Cardiac muscle cell (in vitro differentiated cells and primary cell): Measurements from ENCODE around the gene USP38. TPM values are rescaled to one million over a fixed set of nuclear protein-coding genes. Genes with fewer than 3 reads are reported as not detected.
"Not testable (repeated sequence)": the region's sequence is repeated elsewhere in the genome, so short reads cannot be mapped to it uniquely, and the experiment has no call there.

Experiments used
- DNase-seq, 2 donors: peaks; one replicate each; pipeline versions ENCODE4 v3.0.0 to v3.0.0-alpha.2; 2010 to 2017; ENCODE audit warnings: low read depth in 1 of 2, low spot score in 1 of 2
- H3K27ac ChIP-seq: fragments of 200-600 bp; sonication (generic); 2 replicates; pipeline ENCODE4 v1.5.1; 2016
- H3K27me3 ChIP-seq: fragments of 200-600 bp; sonication (generic); 2 replicates; pipeline ENCODE4 v1.6.0; 2016; ENCODE audit warnings: control low read depth
- H3K36me3 ChIP-seq: fragments of 200-600 bp; sonication (generic); 2 replicates; pipeline ENCODE4 v1.5.1; 2016; ENCODE audit warnings: control low read depth
- H3K4me1 ChIP-seq: fragments of 200-600 bp; sonication (generic); 2 replicates; pipeline ENCODE4 v1.8.1; 2017; ENCODE audit warnings: low read depth, mild to moderate bottlenecking, mixed run types
- H3K4me3 ChIP-seq: fragments of 200-600 bp; sonication (generic); 2 replicates; pipeline ENCODE4 v1.5.1; 2016; ENCODE audit warnings: mild to moderate bottlenecking
- H3K9me3 ChIP-seq: fragments of 200-600 bp; sonication (generic); 2 replicates; pipeline ENCODE4 v1.5.1; 2017; ENCODE audit warnings: low read depth, mild to moderate bottlenecking, control low read depth
- polyA plus RNA-seq: library from polyadenylated mRNA; unstranded; fragments of >200 nt; fragmentation: Nextera tagmentation; extraction: Ambion mirVana; gene quantifications from 2 replicates; pipeline ENCODE4 v1.2.1, GENCODE V29; 2016
- total RNA-seq: library from RNA; depleted of rRNA; stranded (reverse); fragments of >200 nt; gene quantifications from 2 replicates; pipeline ENCODE4 v1.2.3, GENCODE V29; 2016
- TF ChIP-seq, protein P1 (sequence below): IDR thresholded peaks from 2 replicates; pipeline ENCODE4 v1.5.1; 2012; ENCODE audit warnings: low read depth, mild to moderate bottlenecking, low read length

Gene USP38
- total and polyA plus RNA-seq, 2 experiments from 2014 or later: 8.7 to 21.0 TPM

DNA sequence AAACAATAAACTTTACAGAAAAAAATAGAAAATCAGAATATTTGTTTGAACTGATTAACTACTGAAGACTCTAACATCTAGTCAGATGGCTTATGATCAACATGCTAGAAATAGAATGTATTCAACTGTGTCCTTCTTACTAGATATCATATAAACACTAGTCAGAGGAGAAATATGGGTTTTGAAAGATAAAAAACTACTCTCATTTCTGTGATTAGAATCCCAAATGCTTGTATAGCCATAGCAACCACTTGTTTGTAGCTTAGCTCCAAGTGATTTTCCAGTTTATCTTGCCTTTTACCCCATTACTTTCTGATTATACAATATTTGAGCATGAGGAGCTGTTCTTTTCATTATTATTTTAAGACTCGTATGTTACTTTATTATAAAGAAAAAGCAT is 31.2 kb downstream of the USP38 start:
- peak in 1 of 2 donors; percentile 16 for DNase-seq
- no peaks in the 10 kb centered on the region for H3K4me1 ChIP-seq
- H3K9me3 ChIP-seq: no peaks in the 10 kb centered on the region
- no peaks in the 10 kb centered on the region for H3K27me3 ChIP-seq
- no peak overlapping the region for H3K4me3 ChIP-seq
- TF ChIP-seq, protein P1, sequence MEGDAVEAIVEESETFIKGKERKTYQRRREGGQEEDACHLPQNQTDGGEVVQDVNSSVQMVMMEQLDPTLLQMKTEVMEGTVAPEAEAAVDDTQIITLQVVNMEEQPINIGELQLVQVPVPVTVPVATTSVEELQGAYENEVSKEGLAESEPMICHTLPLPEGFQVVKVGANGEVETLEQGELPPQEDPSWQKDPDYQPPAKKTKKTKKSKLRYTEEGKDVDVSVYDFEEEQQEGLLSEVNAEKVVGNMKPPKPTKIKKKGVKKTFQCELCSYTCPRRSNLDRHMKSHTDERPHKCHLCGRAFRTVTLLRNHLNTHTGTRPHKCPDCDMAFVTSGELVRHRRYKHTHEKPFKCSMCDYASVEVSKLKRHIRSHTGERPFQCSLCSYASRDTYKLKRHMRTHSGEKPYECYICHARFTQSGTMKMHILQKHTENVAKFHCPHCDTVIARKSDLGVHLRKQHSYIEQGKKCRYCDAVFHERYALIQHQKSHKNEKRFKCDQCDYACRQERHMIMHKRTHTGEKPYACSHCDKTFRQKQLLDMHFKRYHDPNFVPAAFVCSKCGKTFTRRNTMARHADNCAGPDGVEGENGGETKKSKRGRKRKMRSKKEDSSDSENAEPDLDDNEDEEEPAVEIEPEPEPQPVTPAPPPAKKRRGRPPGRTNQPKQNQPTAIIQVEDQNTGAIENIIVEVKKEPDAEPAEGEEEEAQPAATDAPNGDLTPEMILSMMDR: no peak
- no peak overlapping the region for H3K27ac ChIP-seq
- H3K36me3 ChIP-seq: peaks cover 21% of the 10 kb centered on the region

DNA sequence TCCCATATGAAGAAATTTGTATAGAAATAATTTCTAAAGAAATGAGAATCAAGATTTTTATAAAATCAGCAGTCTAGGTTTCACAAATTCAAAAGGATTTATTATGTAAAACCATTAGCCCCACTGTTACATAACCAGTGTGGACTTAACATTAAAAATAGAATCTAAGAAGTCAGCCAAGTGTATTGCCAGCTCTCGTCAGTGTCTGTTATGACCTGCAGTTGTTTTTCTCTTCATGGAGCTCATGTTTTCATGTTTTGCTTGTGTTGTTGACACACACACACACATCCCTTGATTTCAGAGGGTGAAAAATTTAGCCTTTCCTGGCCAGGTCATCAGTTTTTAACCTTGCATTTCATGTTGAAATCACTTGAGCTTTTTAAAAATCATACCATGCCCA is 39.5 kb downstream of the USP38 start:
- Histone ChIP-seq H3K4me3 (no peak overlapping the region), H3K36me3 (peaks cover 23% of the 10 kb centered on the region), H3K27ac (no peak overlapping the region), H3K27me3 (no peaks in the 10 kb centered on the region), H3K9me3 (no peaks in the 10 kb centered on the region), H3K4me1 (no peaks in the 10 kb centered on the region)
- TF ChIP-seq, protein P1: no peak
- no peak for DNase-seq

DNA sequence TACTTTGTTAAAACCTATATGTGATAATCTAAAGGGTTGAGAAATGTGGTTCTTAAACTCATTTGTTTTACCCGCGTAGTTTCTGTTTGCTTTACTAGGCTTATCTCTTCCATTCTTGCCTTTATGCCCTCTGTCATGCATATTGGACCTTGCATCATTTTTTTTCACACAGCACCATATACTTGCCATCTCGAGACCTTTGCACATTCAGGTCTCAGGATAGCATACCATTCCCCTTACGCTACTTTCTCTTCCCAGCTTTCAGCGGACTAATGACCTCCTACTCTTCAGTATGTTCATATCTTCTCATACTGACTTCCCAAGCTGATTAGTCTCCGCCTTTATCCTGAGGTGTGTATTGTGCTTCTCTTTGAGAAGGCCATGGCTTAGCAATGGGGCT is 40.5 kb downstream of the USP38 start:
- H3K36me3 ChIP-seq: peaks cover 23% of the 10 kb centered on the region
- no peaks in the 10 kb centered on the region for H3K27me3 ChIP-seq
- H3K4me1 ChIP-seq: no peaks in the 10 kb centered on the region
- H3K27ac ChIP-seq: no peak overlapping the region
- DNase-seq: no peak
- no peaks in the 10 kb centered on the region for H3K9me3 ChIP-seq
- TF ChIP-seq, protein P1: no peak
- no peak overlapping the region for H3K4me3 ChIP-seq

DNA sequence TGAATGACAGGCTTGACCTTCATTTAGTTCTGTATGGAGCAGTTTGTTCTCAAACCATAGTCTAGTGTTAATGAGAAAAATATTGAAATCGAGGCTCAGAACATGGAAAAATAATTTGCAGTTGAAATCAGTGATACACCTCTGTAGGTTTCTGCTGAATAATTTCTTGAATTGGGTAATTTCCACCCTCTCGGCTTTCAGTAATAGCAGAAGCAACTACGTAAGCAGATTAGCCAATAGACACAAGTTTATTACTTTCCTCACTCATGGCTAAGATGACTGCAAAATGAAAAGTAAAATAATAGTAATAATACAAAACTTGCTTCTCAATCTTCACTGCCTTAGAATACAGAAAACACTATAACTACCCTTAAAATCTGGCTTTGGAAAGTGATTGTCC is 46.0 kb downstream of the USP38 start:
- Histone ChIP-seq H3K4me3 (no peak overlapping the region), H3K36me3 (no peaks in the 10 kb centered on the region), H3K27ac (no peak overlapping the region), H3K4me1 (no peaks in the 10 kb centered on the region), H3K9me3 (no peaks in the 10 kb centered on the region), H3K27me3 (no peaks in the 10 kb centered on the region)
- no peak for DNase-seq
- TF ChIP-seq, protein P1: no peak

DNA sequence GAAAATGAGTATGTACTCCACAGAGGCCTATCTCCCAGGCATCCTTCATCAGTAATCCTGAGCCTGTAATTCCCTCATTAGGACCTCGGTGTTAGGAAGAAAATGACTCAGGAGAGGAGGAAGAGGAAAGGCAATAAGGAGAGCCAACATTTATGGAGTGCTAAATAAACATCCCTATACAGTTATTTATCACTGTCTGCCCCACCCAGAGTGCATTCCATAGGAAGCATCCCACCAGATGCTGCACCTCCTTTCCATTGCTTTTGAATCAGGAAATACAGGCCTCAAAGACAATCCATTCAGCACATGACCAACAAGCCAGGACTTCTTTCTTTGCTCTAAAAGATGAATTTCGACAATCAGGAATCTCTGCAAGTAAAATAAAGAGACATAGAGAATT is 47.6 kb downstream of the USP38 start:
- TF ChIP-seq, protein P1: no peak
- Histone ChIP-seq H3K4me1 (no peaks in the 10 kb centered on the region), H3K27me3 (no peaks in the 10 kb centered on the region), H3K36me3 (no peaks in the 10 kb centered on the region), H3K27ac (no peak overlapping the region), H3K4me3 (no peak overlapping the region), H3K9me3 (no peaks in the 10 kb centered on the region)
- no peak for DNase-seq

DNA sequence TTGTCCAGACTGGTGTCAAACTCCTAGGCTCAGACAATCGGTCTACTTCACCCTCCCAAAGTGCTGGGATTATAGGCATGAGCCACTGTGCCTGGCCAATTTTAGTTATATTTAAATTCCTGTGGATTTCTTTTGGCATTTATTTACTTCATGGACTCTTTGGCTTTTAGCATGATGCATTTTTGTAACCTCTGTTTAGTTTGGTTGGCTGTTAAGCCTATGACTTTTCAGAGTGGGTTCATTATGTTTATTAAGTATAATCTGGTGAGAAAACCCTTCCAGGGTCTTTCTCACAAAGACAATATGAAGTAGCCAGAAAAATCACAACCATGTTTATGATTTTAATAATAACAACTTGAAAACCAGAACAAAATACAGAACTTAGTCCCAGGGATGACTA is 49.4 kb downstream of the USP38 start:
- Histone ChIP-seq H3K27me3 (no peaks in the 10 kb centered on the region), H3K4me1 (no peaks in the 10 kb centered on the region)

DNA sequence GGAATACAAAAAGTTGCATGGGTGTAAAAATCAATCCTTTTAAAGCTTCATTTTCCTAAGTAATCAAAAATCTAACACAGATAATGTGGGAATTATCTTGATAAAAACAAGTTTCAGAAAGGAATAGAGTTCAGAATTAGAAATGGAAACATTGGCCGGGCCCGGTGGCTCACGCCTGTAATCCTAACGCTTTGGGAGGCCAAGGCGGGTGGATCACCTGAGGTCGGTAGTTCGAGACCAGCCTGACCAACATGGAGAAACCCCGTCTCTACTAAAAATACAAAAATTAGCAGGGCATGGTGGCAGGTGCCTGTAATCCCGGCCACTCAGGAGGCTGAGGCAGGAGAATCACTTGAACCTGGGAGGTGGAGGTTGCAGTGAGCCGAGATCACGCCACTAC is 52.5 kb downstream of the USP38 start:
- H3K27me3 ChIP-seq, H3K4me1 ChIP-seq, H3K9me3 ChIP-seq, H3K36me3 ChIP-seq, DNase-seq, H3K27ac ChIP-seq, H3K4me3 ChIP-seq: not testable (repeated sequence)

More for the DNA sequence above, 49.4 kb downstream of the USP38 start:
- Histone ChIP-seq H3K9me3 (no peaks in the 10 kb centered on the region), H3K27ac (no peak overlapping the region), H3K4me3 (no peak overlapping the region), H3K36me3 (no peaks in the 10 kb centered on the region)
- TF ChIP-seq, protein P1: no peak
- no peak for DNase-seq
